GM20431 (cell line): ENCODE measurements around the gene CD1D.

ENCODE experiments used
- in situ Hi-C: fragments of 300-500 bp; cut with MseI, MboI; formaldehyde crosslinking; loops from one replicate; pipeline ENCODE4 v1.15.0; 2020; ENCODE audit warnings: low sequenced_read_pairs; ENCODE audit not compliant: unreplicated experiment

Gene CD1D

DNA sequence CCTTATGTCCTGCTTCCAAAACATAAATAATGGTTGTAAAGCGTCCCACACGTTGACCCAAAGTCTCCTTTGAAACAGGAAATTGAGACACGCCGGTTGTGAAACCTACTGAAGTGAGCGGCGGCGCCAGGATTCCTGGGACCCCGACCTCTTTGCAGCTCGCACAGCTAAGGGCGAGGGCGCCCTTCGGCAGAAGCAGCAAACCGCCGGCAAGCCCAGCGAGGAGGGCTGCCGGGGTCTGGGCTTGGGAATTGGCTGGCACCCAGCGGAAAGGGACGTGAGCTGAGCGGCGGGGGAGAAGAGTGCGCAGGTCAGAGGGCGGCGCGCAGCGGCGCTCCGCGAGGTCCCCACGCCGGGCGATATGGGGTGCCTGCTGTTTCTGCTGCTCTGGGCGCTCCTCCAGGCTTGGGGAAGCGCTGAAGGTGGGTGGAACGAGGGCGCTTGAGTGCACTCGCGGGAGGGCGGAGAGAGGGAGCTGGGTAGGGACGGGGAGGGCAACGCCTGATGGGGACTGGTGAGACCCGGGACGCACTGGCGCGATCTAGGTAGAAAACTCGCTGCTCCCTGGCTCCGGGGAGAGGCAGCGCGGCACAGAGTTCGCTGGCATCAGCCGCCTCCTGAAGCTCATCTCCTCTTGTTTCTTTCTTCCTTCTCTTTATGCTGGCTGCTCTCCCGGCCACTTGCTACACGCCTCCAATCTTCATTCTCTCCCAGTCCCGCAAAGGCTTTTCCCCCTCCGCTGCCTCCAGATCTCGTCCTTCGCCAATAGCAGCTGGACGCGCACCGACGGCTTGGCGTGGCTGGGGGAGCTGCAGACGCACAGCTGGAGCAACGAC lies at the start of gene CD1D:
CD1D (plus strand) TSS at position 155 of the 836 bp plus-strand sequence; CDS start at position 362, 207 bp downstream.
- in situ Hi-C loops = no loop called here

DNA sequence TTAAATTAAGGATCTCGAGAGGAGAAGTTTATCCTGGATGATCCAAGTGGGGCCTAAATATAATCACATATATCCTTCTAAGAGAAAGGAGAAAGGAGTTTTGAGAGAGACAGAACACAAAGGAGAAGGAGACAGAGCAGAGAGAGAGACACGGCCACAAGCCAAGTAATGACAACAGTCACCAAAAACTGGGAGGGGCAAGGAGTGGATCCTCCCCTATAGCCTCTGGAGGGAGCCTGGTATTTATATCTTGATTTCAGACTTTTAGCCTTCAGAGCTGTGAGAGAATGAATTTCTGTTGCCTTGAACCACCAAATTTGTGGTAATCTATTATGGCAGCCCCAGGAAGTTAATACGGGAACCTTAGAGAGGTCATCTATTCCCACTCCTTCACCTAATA lies 49.5 kb upstream of the CD1D start:
- in situ Hi-C loops = no loop called here

DNA sequence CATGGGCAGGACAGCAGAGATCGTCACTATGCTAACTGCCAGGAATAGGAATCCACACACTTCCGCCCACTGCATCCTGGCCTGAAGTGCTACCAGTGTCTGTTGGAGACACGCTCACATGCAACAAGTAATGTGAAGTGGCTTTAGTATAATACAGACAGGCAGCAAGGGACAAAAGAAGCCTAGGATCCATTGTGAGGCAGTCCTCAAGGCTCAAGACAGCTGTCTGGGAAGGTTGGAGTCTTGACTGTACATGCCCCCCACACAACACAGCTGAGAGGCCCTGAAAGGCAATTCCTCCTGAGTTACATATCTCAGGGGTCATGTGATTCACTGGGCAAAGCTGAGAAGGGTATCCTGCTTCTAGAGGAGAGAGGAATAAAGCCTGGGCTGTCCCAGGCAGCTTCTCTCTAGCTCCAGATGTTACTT lies 39.9 kb upstream of the CD1D start:
- in situ Hi-C loops = no loop called here

DNA sequence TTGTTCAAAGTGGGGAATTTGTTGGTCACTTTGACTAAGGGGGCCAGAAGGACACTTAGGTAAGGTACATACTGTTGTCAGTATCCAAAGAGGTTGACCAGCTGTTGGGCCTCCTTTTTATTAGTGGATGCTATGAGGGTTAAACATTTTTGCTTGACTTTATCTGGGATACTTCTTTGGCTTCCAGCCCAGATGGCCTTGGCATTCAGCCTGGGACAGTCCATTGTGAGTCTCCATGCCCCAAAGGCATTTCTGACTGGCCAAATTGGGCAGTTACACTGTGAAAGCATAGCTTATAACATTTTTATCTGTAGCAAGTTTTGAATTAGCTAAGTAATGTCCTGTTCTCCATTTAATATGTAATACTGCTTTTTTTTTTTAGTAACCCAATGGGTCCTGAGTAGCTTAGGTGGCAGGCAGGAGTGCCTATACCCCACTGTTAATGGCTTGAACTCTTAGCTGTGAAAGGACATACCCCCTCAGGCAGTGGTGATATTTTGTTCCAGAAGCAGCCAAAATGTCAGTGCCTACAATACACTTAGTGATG lies 35.4 kb upstream of the CD1D start:
- in situ Hi-C loops = no loop called here

DNA sequence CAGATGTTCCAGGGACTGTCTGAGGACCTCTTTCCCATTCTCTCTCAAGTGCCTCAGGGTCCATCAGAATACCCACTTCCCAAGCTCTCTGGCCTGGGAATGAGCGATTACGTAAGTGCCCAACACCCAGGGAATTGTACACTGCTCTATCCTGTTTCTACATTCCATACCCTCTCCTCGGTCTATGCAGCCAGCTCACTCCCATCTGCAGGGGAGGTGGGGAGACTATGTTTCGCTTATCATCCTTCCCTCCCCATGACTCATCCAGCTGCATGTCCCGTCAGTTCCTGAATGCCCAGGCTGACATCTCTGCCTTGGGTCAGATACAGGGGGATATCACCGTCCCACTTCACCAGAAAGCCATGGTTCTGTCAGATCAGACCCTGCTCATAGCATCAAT lies 34.5 kb upstream of the CD1D start:
- in situ Hi-C loops = no loop called here

DNA sequence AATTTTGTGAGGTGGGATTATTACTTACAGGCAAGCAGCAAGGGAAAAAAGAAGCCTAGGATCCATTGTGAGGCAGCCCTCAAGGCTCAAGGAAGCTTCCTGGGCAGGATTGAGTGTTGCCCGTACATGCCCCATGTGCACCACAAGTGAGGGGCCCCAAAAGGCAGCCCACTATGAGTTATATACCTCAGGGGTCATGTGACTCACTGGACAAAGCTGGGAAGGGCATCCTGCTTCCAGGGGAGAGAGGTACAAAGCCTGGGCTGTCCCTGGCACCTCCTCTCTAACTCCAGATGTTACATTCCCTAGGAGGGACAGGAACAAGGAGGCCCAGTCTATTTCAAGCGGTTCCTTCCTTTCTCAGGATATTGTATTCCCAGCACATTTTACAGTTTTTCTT lies 34.0 kb upstream of the CD1D start:
- in situ Hi-C loops = no loop called here

DNA sequence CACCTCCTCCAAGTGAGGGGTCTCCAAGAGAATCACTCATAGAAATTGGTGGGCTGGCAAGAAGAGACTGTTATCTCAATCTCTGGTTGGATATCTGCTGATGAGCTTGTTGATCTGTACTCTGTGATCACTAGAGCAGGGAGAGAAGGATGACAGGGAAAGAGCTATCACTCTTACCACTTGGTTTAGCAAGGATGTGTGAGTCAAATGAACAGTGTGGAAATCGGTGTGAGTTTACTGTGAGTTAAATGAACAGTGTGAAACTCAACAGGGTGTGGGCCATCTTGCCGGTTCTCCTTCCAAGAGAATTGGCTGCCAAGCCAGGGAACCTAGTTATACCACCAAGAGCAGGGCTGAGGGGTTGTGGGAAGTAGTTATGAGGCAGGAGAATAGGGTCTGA lies 33.3 kb upstream of the CD1D start:
- in situ Hi-C loops = no loop called here

DNA sequence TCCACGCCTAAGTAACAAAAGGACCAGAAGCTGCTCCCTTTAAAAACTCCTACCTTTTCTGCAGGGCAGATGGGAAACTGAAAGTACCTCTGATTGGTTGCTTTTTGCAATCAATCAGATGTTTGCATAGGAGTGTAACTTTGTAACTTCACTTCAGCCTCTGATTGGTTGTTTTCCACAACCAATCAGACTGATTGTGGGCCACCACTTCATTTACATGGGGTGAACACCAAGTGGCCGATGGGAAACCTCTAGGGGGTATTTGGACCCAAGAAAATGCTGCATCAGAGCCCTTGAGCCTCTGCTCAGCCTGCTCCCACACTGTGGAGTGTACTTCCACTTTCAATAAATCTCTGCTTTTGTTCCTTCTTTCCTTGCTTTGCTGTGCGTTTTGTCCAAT lies 32.8 kb upstream of the CD1D start:
- in situ Hi-C loops = no loop called here

DNA sequence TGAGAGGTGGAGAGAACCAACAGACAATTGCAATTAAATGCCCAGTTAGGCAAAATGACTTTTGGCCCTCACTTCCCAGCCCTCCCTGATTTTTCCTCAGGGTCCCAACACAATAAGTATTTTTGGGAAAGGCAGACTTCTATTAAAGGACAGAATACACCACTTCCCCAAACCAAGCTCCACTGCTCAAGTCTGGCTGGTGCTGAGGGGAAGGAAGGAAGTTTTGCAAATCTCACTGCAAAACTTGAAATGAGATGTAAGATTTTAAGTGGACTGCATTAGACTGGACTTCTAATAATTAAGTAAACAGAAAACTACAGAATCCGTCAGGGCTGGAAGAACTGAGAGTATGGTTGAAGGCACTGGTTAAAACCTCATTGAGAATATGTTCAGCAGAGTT lies 32.2 kb upstream of the CD1D start:
- in situ Hi-C loops = no loop called here

DNA sequence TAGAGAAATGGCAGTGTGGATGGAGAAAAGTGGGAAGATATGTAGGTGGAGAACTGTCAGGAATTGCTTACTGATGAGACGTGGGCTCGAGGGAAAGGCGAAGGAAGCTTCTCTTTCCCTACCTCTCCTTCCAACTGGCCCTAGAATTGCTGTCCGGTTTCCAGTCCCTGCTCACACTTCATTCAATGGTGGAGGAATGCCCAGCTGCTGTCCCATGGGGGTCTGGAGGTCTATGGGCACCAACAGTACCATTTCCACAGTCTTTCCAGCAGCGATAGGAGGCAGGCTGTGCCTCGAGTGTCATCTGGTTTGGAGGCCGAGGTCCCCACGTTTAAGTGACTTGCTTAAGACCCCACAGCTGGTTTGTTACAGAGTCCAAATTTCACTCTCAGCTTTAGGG lies 31.5 kb upstream of the CD1D start:
- in situ Hi-C loops = no loop called here

DNA sequence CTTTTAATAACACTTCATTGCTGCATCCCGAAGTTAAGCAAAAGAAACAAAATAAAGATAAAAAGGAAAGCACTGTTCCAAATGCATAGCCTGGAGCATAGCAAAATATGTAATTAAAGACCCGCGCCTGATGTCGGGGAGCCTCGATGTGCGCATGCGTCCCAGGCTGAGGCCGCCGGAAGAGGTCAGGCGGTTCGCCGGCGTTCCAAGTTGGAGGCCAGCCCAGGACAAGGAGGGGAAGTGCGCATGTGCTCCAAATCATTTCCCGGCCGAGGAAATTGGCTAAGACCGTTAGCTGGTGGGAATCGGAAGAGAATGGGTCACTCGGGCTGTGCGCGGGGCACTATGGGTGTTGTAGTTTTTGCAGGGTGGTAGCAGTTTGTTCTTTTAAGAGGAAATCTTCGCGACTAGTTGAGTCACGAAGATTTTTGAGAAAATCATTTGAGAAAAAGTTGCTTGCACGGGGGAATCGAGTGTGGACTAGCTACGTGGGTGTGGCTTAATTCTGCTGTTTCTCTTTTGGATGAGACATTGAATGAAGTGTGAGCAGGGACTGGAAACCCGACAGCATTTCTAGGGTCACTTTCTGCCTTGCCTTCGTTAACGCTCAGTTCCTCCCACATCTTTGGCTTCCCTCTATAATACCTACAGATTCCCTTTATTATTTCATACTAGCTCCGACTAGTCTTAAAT lies 31.0 kb upstream of the CD1D start:
- in situ Hi-C loops = no loop called here

DNA sequence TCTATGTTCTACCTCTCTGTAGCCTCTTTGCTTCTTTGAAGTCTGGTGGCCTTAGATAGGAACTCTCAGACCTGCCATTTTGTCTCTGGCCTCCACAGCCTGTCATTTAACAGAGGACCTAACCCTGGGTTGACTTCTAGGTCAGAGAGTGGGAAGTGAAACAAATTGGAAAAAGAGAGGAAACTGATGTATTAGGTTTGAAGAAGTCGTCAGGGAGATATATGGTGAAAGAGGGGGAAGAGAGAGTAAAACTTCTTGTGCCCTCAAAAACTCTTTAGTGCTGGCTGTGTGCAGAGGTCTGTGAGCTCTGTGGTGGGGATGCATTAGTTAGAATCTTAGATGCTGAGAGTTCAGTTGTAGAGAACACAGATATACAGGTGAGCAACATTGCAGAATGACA lies 30.2 kb upstream of the CD1D start:
- in situ Hi-C loops = no loop called here

DNA sequence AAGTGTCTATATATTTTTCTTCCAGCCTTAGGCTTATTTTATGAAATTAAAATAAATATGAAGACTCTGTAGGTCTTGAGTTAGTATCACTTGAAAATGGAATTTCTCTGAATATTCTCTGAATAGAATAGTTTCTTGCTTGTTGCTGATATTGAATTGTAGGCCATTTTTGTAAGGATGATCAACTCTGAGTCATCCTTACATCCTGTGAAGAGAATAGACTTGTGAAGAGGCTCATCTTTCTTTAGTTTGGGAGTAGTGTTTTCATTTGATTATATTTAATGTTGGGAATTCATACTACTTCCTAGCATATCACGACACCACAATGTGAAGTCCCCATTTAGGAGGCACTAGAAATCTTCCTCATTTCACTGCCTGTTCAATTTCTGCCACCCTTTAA lies 27.5 kb upstream of the CD1D start:
- in situ Hi-C loops = no loop called here

DNA sequence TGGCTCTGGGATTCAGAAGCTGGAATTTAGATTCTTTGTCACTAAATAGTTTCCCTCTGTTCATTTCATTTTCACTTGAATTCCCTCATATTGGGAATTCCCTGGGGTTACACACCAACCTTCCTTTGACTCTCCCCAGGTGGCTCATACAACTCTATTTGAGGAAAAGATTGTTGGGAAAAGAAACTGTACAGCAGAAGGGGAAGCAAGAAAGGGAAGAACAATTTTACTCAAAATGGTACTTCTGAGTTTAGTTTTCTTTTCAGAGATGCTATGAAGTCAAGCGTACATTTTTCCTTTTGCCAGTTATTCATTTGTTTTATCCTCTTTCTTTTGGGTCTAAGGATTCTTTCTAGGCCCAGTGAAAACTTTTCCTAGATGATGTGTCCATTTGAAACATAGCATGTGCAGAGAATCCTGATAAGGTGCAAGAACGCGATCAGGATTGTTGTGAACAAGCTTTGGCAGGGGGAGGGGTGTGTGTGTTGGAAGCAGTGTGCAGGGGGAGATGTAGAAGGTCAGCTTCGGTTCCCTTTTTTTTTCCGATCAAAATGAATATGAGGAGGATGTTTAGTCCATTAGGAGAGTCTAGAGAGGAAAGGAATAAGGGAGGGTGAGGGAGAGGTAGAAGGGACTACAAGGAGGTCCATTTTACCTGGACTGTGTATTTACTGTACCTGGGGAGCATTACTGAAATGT lies 26.8 kb upstream of the CD1D start:
- in situ Hi-C loops = no loop called here

DNA sequence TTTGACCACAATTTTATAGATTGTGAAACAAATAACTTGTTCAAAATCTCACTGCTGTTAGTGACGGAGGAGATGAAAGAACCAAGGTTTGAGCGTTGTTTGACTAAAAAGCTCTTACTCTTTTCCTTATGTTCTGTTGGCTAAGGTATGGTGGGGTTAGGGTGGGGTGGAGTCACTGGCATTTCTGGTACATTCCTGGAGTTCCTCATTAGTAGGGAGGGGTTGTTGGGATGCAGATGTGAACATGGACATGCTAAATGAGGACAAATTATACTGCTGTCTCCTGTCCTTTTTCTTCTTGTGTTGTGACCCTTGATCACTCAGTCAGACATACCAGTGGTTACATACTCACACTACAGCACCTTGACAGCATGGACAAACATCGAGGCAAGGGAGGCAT lies 26.2 kb upstream of the CD1D start:
- in situ Hi-C loops = no loop called here

DNA sequence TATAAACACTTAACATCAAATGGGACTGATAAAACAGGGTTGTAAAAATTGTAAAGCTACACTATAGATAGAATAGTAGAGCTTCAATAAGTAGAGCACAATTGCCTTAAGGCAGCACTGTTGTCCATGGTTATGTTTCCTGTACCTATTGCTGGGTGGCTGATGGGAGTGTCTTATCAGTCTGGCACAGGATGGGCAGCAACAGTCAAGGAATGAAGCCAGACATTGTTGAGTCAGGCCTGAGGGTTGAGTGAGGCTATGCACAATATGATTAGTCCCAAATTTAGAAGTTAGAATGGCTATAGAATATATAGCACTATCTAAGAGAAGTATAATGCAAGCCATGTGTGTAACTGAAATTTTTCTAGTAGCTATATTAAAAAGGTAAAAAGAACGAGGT lies 25.0 kb upstream of the CD1D start:
- in situ Hi-C loops = no loop called here

DNA sequence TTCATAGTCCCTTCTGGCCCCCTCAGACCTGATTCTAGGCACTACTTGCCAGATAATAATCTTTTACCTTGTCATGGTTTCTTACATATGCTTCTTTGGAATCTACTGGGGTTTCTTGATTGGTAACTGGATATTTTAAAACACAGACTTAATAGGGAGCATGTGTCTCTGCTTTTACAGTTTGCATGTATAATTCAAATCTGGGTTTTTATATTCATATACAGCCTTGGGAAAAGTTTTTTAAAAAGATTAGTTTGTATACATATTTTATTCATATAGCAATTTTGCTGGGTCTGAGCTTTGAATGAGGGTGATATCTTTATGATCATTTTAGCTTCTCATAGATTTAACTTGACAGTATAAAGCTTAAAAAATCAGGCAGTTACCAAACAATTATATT lies 21.1 kb upstream of the CD1D start:
- in situ Hi-C loops = no loop called here

DNA sequence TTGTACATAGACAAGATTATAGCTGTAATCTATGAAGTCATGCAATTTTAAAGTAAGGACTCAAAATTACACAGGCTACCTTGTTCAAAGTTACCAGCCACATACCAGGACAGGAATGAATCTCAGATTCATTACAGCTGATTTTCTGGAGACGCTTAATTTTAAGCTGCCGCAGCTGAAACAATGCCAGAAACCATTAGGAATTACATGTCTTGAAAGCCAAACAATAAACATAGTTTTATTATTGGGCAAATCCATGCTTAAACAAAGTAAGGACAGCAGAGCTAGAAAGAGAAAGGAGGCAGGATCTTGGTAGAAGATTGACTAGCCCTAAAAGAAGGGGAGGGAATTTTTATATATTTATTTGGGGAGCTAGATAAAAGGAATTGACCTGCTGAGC lies 19.2 kb upstream of the CD1D start:
- in situ Hi-C loops = no loop called here

DNA sequence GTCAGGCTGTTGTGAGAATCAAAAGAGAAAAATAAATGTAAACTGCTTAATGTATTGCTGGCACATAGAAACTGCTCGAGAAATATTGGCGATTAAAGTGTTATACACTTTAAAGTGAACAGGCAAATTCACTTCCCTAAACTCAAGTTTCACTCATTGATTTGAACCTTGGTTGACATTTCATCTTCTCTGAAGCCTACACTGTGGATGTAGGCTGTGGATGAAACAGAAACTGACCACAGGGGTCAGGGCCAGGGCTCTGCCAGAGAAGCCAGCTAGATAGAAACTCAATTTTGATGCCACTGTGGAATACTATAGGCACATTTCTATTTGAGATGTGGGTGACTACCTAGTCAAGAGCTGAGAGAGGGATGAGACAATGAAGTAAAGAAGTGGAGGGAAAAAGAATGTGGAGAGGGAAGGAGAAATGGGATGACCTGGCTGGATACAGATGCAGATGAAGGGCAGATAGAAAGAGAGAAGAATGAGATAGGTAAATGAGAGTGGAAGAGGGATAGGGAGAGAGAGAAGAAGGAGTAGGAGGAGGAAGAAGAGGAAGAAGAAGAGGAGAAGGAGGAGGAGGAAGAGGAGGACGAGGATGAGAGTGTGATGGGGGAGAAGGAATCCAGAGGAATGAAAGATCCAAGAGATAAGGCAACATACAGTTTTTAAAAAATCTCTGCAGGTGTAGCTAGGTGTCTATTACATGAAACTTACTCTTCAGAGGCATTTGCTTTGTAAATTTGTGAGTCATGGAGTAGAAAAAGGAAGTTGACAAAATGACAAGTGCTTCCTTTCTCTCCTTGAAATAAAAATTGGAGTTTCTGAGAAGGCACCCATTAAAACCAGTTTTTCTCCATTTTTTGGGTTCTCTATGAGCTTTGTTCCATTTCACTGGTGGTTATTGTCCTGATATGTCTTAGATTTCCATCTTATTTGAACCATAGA lies 17.4 kb upstream of the CD1D start:
- in situ Hi-C loops = no loop called here

DNA sequence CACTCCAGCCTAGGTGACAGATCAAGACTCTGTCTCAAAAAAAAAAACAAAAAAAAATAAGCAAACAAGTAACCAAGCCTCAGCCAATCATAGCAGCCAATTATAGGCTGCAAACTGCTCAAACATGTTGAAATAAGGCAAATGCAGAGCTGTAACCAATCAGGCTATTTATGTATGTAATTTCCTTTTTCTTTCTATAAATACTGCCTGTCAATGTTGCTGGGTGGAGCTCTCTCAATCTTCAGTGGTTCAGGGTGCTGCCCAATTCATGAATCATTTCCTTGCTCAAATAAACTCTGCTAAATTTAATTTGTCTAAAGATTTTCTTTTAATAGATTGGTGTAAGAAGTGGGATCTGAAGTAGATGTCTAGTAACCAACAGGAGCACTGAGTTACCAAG lies 11.6 kb upstream of the CD1D start:
- in situ Hi-C loops = no loop called here
